ENCODE measurements around the gene PPIP5K2.
"Not testable (repeated sequence)": the region's sequence is repeated elsewhere in the genome, so short reads cannot be mapped to it uniquely, and the experiment has no call there.

Gene PPIP5K2

GRCh38 chr5:103166706-103167105, 46.6 kb downstream of the PPIP5K2 start:
- H3K4me3 ChIP-seq (ENCODE audit: low read depth, low read length) = no peak overlapping the region
- TF ChIP-seq CTCF (IDR thresholded peaks at IDR 0.05; ENCODE audit: low read depth, low read length, missing control alignments) = no peak
- no peak for DNase-seq (ENCODE audit: low read depth)

GRCh38 chr5:103174147-103174546, 54.0 kb downstream of the PPIP5K2 start:
- no peak for TF ChIP-seq CTCF (IDR thresholded peaks at IDR 0.05; ENCODE audit: low read depth, low read length, missing control alignments)
- no peak overlapping the region for H3K4me3 ChIP-seq (ENCODE audit: low read depth, low read length)
- DNase-seq (ENCODE audit: low read depth) = no peak

- no peak for DNase-seq (ENCODE audit: low read depth)
- no peak overlapping the region for H3K4me3 ChIP-seq (ENCODE audit: low read depth, low read length)
- TF ChIP-seq CTCF (IDR thresholded peaks at IDR 0.05; ENCODE audit: low read depth, low read length, missing control alignments) = no peak
These were observed 57.4 kb downstream of the PPIP5K2 start for GRCh38 chr5:103177543-103177942.

GRCh38 chr5:103178167-103178566, 58.1 kb downstream of the PPIP5K2 start:
- no peak overlapping the region for H3K4me3 ChIP-seq (ENCODE audit: low read depth, low read length)
- TF ChIP-seq CTCF (IDR thresholded peaks at IDR 0.05; ENCODE audit: low read depth, low read length, missing control alignments) = peak; percentile 5
- no peak for DNase-seq (ENCODE audit: low read depth)

GRCh38 chr5:103186152-103186551, 66.1 kb downstream of the PPIP5K2 start:
- no peak for TF ChIP-seq CTCF (IDR thresholded peaks at IDR 0.05; ENCODE audit: low read depth, low read length, missing control alignments)
- no peak overlapping the region for H3K4me3 ChIP-seq (ENCODE audit: low read depth, low read length)
- DNase-seq (ENCODE audit: low read depth) = no peak

GRCh38 chr5:103188436-103188835, 68.3 kb downstream of the PPIP5K2 start:
- DNase-seq (ENCODE audit: low read depth) = no peak
- TF ChIP-seq CTCF (IDR thresholded peaks at IDR 0.05; ENCODE audit: low read depth, low read length, missing control alignments) = no peak
- H3K4me3 ChIP-seq (ENCODE audit: low read depth, low read length) = no peak overlapping the region

GRCh38 chr5:103203226-103203625, 83.1 kb downstream of the PPIP5K2 start:
- H3K4me3 ChIP-seq (ENCODE audit: low read depth, low read length) = no peak overlapping the region
- no peak for DNase-seq (ENCODE audit: low read depth)
- TF ChIP-seq CTCF (IDR thresholded peaks at IDR 0.05; ENCODE audit: low read depth, low read length, missing control alignments) = no peak

GRCh38 chr5:103204990-103205389, 84.9 kb downstream of the PPIP5K2 start:
- H3K4me3 ChIP-seq (ENCODE audit: low read depth, low read length) = not testable (repeated sequence)

More at GRCh38 chr5:103204990-103205389, 84.9 kb downstream of the PPIP5K2 start:
- DNase-seq (ENCODE audit: low read depth) = not testable (repeated sequence)

Data from GM12864 (cell line).